Cortex of kidney (tissue), 1 donor: ENCODE results near the gene CLEC14A.

Source experiments
- DNase-seq: peaks from one replicate; lab custom pipeline; 2025; lab: John Stamatoyannopoulos, UW

Gene CLEC14A

DNA sequence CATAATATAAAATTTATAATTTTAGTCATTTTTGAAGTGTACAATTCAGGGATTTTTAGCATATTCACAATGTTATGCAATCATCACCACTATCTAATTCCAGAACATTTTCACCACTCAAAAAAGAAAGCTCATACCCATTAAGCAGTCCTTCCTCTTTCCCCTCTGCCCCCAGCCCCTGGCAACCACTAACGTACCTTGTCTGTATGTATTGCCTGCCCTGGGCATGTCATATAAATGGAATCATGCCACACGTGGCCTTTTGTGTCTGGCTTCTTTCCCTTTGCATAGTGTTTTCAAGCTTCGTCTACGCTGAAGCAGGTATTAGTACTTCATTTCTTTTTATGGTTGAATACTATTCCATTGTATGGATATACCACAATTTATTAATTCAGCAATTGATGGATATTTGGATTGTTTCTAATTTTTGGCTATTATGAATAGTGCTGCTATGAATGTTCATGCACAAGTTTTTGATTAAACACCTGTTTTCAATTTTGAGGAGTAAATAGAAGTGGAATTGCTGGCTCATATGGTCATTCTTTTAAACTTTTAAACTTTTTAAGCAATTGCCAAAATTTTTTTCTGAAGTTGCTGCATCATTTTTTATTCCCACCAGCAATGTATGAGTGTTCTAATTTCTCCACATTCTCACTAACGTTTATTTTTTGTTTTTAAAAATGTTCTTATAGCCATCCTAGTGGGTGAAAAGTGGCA lies 49.8 kb downstream of the CLEC14A start:
- DNase-seq = no peak

GRCh38 chr14:38205119-38205813 lies 50.6 kb downstream of the CLEC14A start:
- no peak for DNase-seq

DNA sequence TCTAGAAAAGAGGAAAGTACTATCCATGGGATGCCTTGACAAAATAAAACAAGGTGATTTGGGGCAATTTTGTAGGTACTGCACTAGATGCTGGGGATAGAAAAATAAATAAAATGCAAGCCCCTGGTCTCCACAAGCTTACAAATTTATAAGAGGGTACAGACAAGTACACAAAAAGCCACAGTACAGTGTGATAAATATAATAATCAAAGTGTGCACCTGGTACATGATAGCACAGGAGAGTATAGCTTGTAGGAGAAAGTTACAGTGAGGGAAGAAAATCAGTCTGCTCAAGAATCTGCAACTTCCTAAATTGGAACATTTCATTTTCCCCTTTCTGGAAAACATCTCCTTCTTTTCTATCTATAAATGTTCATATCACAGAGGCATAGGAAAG lies 51.2 kb downstream of the CLEC14A start:
- no peak for DNase-seq
